Measurements from ENCODE around the gene LCAT.

DNA sequence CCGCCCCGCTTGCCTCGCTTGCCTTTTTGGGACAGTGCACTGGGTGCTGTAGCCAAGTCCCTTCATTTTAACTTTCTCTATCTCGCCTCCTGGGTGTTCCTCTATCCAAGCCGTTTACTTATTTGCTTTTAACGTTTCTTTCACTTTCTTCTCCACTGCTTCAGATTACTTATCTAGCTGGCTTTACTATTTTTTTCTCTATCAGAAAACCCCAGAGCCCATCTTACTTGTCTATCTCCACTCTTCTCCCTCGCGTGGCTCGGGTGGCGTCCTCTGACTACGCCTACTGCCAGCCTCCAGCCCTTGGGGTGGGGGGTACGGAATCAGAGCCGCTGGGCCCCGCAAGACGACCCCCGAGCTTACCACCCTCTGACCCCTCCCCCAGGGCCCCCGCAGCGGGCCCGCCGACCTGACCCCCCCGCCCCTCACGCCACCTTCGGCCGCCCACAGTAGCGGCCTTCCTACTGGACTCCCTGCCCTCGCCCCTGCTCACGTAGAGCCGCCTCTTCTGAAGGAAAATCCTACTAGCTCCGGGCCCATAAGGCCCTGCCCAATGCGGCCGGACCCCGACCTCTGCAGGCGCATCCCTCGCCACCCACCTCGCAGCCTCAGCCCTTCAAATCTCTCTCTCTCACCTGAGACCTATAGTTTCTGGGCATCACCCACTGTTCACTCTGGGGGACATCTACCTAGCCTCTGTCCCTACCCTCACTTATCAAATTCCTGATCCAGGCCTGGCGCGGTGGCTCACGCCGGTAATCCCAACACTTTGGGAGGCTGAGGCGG lies 25.5 kb upstream of the LCAT start:
- TF ChIP-seq CTCF (optimal IDR thresholded peaks at IDR 0.05 in 1 of 3, IDR thresholded peaks at IDR 0.05 in 1 of 3, conservative IDR thresholded peaks at IDR 0.05 in 1 of 3; ENCODE audit: extremely low read depth in 1 of 3, insufficient read depth in 2 of 3, low read length in 3 of 3) (no peak), EZH2 (IDR thresholded peaks at IDR 0.05; ENCODE audit: low read length) (no peak)
